Keratinocyte (primary cell): ENCODE measurements around the gene MROH2A. TPM values are rescaled to one million over a fixed set of nuclear protein-coding genes. Genes with fewer than 3 reads are reported as not detected.

Source experiments
- DNase-seq: peaks from one replicate; pipeline ENCODE4 v3.0.0-alpha.2; 2011; ENCODE audit warnings: low read depth, missing footprints, low spot score
- FAIRE-seq: peaks from 2 replicates; lab custom pipeline; 2011; peaks lifted over from hg19 to GRCh38; lab: Jason Lieb, UNC
- H2AFZ ChIP-seq: 2 replicates; pipeline ENCODE4 v1.6.0; 2012; ENCODE audit warnings: low read length, control low read depth, inconsistent platforms; ENCODE audit not compliant: control insufficient read depth
- H3K27ac ChIP-seq: 2 replicates; pipeline ENCODE4 v1.5.1; 2011; ENCODE audit warnings: low read length; ENCODE audit not compliant: control insufficient read depth, insufficient read depth
- H3K27me3 ChIP-seq: 3 replicates; pipeline ENCODE4 v1.6.0; 2011; ENCODE audit warnings: low read length; ENCODE audit not compliant: control insufficient read depth, insufficient read depth; ENCODE audit errors: extremely low read depth
- H3K36me3 ChIP-seq, 2 experiments: 2 replicates in 1 of 2; 3 replicates in 1 of 2; pipeline ENCODE4 v1.5.1; 2011; ENCODE audit warnings: low read length in 2 of 2, mild to moderate bottlenecking in 1 of 2; ENCODE audit not compliant: control insufficient read depth in 2 of 2, insufficient read depth in 2 of 2; ENCODE audit errors: extremely low read depth in 1 of 2
- H3K4me1 ChIP-seq: 3 replicates; pipeline ENCODE4 v1.5.1; 2011; ENCODE audit warnings: low read length; ENCODE audit not compliant: control insufficient read depth, insufficient read depth; ENCODE audit errors: extremely low read depth
- H3K4me2 ChIP-seq: 3 replicates; pipeline ENCODE4 v1.6.0; 2011; ENCODE audit warnings: low read depth, low read length; ENCODE audit not compliant: control insufficient read depth, insufficient read depth; ENCODE audit errors: extremely low read depth
- H3K4me3 ChIP-seq, 3 experiments: fragments of 200-600 bp in 1 of 3; sonication (generic) in 1 of 3; 2 replicates in 2 of 3; 3 replicates in 1 of 3; pipeline ENCODE4 v1.5.1; 2011 to 2016; ENCODE audit warnings: low read length in 3 of 3, mild to moderate bottlenecking in 3 of 3, control low read depth in 2 of 3, inconsistent platforms in 1 of 3, low read depth in 1 of 3, mixed read lengths in 1 of 3, mixed run types in 1 of 3, moderate library complexity in 1 of 3; ENCODE audit not compliant: control insufficient read depth in 2 of 3, insufficient read depth in 2 of 3; ENCODE audit errors: extremely low read depth in 1 of 3
- H3K79me2 ChIP-seq: 2 replicates; pipeline ENCODE4 v1.6.0; 2012; ENCODE audit warnings: low read length; ENCODE audit not compliant: control insufficient read depth, insufficient read depth
- H3K9ac ChIP-seq: 3 replicates; pipeline ENCODE4 v1.6.0; 2011; ENCODE audit warnings: low read length; ENCODE audit not compliant: control insufficient read depth, insufficient read depth; ENCODE audit errors: extremely low read depth
- H3K9me1 ChIP-seq: 3 replicates; pipeline ENCODE4 v1.6.0; 2011; ENCODE audit warnings: low read length; ENCODE audit not compliant: control insufficient read depth, insufficient read depth; ENCODE audit errors: extremely low read depth
- H3K9me3 ChIP-seq: 2 replicates; pipeline ENCODE4 v1.5.1; 2012; ENCODE audit warnings: low read depth, low read length; ENCODE audit not compliant: control insufficient read depth
- H4K20me1 ChIP-seq: 3 replicates; pipeline ENCODE4 v1.6.0; 2011; ENCODE audit warnings: low read length; ENCODE audit not compliant: control insufficient read depth, insufficient read depth; ENCODE audit errors: extremely low read depth
- EZH2 ChIP-seq: IDR thresholded peaks from one replicate; pipeline ENCODE4 v1.6.1; 2012; ENCODE audit warnings: inconsistent platforms, mild to moderate bottlenecking, low read length, moderate library complexity
- dilution Hi-C: fragments of 300-500 bp; cut with MboI; formaldehyde crosslinking; loops from one replicate; pipeline ENCODE4 v1.7.0; 2020; ENCODE audit warnings: low sequenced_read_pairs; ENCODE audit not compliant: extremely low pct_ligation_motif_present
- polyA plus RNA-seq, 5 experiments: library from polyadenylated mRNA; depleted of rRNA in 3 of 5; stranded (reverse) in 3 of 5; stranded (forward) in 1 of 5; unstranded in 1 of 5; fragments of >200 nt; gene quantifications; 1 replicate in 1 of 5; 2 replicates in 3 of 5; 3 replicates in 1 of 5; pipeline versions ENCODE4 v1.2.1 to v1.2.3, GENCODE V29; 2011 to 2012; ENCODE audit warnings: missing spikeins in 2 of 5, low read depth in 1 of 5, low replicate concordance in 1 of 5
- TF ChIP-seq, protein P1 (sequence below), 3 experiments: IDR thresholded peaks in 1 of 3; conservative IDR thresholded peaks in 1 of 3; optimal IDR thresholded peaks in 1 of 3; 2 replicates in 2 of 3; 3 replicates in 1 of 3; pipeline versions ENCODE3 to v1.5.1; 2011; ENCODE audit warnings: low read length in 3 of 3, mild to moderate bottlenecking in 3 of 3, moderate library complexity in 2 of 3, control low read depth in 1 of 3, inconsistent platforms in 1 of 3; ENCODE audit not compliant: insufficient read depth in 2 of 3; ENCODE audit errors: extremely low read depth in 1 of 3

MROH2A gene
- polyA plus RNA-seq, 1 donor (not counting 4 experiments of a cell fraction or from before 2014, with no cell fraction given): 0.33 TPM

DNA sequence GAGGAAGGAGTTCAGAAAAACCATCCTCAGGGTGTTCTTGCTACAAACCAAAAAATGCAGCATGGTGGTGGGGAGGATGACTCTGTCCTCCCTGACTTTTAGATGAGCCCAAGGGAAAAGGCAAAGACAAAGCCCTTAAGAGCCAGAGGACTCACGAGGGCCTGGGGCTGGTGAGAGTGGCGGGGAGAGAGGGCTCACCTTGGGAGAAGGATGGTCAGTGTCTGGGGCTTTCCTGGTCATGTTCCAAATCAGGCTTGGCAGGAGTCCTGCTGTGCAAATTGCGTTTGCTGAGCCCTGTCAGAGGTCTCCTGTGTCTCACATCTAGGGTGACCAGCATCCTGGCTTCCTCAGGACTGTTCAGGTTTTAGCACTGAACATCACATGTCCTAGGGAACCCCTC lies 13.4 kb upstream of the MROH2A start:
- H3K79me2 ChIP-seq: peaks cover 7% of the 10 kb centered on the region
- no peak overlapping the region for H2AFZ ChIP-seq
- no peaks in the 10 kb centered on the region for H3K27me3 ChIP-seq
- no peak overlapping the region for H3K27ac ChIP-seq
- FAIRE-seq (peak; percentile 39), DNase-seq (no peak)
- H3K4me3 ChIP-seq: no peak overlapping the region
- H3K4me1 ChIP-seq: peaks cover 34% of the 10 kb centered on the region
- H3K9ac ChIP-seq: no peak overlapping the region
- H3K9me1 ChIP-seq: no peaks in the 10 kb centered on the region
- peaks cover 9 to 15% of the 10 kb centered on the region in 2 experiments for H3K36me3 ChIP-seq
- peak overlapping the region; percentile 44 for H3K4me2 ChIP-seq
- dilution Hi-C loops: no loop called here
- no peak for TF ChIP-seq EZH2
- TF ChIP-seq, protein P1, sequence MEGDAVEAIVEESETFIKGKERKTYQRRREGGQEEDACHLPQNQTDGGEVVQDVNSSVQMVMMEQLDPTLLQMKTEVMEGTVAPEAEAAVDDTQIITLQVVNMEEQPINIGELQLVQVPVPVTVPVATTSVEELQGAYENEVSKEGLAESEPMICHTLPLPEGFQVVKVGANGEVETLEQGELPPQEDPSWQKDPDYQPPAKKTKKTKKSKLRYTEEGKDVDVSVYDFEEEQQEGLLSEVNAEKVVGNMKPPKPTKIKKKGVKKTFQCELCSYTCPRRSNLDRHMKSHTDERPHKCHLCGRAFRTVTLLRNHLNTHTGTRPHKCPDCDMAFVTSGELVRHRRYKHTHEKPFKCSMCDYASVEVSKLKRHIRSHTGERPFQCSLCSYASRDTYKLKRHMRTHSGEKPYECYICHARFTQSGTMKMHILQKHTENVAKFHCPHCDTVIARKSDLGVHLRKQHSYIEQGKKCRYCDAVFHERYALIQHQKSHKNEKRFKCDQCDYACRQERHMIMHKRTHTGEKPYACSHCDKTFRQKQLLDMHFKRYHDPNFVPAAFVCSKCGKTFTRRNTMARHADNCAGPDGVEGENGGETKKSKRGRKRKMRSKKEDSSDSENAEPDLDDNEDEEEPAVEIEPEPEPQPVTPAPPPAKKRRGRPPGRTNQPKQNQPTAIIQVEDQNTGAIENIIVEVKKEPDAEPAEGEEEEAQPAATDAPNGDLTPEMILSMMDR (optimal IDR thresholded peaks at IDR 0.05 in 1 of 3, IDR thresholded peaks at IDR 0.05 in 1 of 3, conservative IDR thresholded peaks at IDR 0.05 in 1 of 3; ENCODE audit: extremely low read depth in 1 of 3, insufficient read depth in 2 of 3, low read length in 3 of 3): no peak
- no peaks in the 10 kb centered on the region for H4K20me1 ChIP-seq
- no peaks in the 10 kb centered on the region for H3K9me3 ChIP-seq

DNA sequence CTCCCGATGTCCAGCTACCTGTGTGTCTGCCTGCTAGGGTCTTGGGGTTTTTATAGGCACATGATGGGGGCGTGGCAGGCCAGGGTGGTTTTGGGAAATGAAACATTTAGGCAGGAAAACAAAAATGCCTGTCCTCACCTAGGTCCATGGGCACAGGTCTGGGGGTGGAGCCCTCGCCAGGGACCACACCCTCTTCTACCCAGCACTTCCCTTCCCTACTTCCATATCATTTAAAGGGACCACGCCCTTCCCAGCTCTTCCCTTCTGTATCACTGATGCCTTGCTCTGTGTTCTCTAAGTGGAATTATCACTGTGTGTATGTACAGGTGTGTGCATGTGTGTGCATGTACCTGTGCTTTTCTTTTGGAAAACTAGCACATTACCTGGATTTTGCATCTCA lies 11.7 kb upstream of the MROH2A start:
- TF ChIP-seq, protein P1 (optimal IDR thresholded peaks at IDR 0.05 in 1 of 3, IDR thresholded peaks at IDR 0.05 in 1 of 3, conservative IDR thresholded peaks at IDR 0.05 in 1 of 3; ENCODE audit: extremely low read depth in 1 of 3, insufficient read depth in 2 of 3, low read length in 3 of 3): no peak
- TF ChIP-seq EZH2: no peak
- H3K79me2 ChIP-seq: peaks cover 5% of the 10 kb centered on the region
- dilution Hi-C loops: no loop called here

More for the DNA sequence above, 11.7 kb upstream of the MROH2A start:
- Histone ChIP-seq H3K9me3 (no peaks in the 10 kb centered on the region), H3K9ac (no peak overlapping the region), H3K27me3 (no peaks in the 10 kb centered on the region), H2AFZ (no peak overlapping the region), H3K27ac (no peak overlapping the region), H4K20me1 (no peaks in the 10 kb centered on the region), H3K4me1 (peaks cover 20% of the 10 kb centered on the region), H3K4me3 (no peak overlapping the region), H3K36me3 (peaks cover 11 to 19% of the 10 kb centered on the region in 2 experiments), H3K4me2 (no peak overlapping the region), H3K9me1 (no peaks in the 10 kb centered on the region)
- no peak for DNase-seq
- FAIRE-seq: no peak
